ENCODE measurements around the gene TOX4. TPM values are rescaled to one million over a fixed set of nuclear protein-coding genes. Genes with fewer than 3 reads are reported as not detected.
"Not testable (repeated sequence)": the region's sequence is repeated elsewhere in the genome, so short reads cannot be mapped to it uniquely, and the experiment has no call there.

Gene TOX4
- total RNA-seq, 1 donor from 2014 or later: 67.4 TPM

- no peak for TF ChIP-seq CTCF (IDR thresholded peaks at IDR 0.05; ENCODE audit: insufficient read depth, low read length, poor library complexity, severe bottlenecking)
- H3K4me3 ChIP-seq (ENCODE audit: low read depth, low read length): no peak overlapping the region
- peaks cover 25% of the 10 kb centered on the region for H3K27me3 ChIP-seq (ENCODE audit: control insufficient read depth, insufficient read depth, low read length)
- DNase-seq (ENCODE audit: low read depth): no peak
- H3K36me3 ChIP-seq (ENCODE audit: control insufficient read depth, insufficient read depth, low read length): no peaks in the 10 kb centered on the region
These were observed 62.4 kb downstream of the TOX4 start for GRCh38 chr14:21539189-21539940.

GRCh38 chr14:21541413-21542074, 64.5 kb downstream of the TOX4 start:
- Histone ChIP-seq H3K4me3 (ENCODE audit: low read depth, low read length) (no peak overlapping the region), H3K27me3 (ENCODE audit: control insufficient read depth, insufficient read depth, low read length) (peaks cover 9% of the 10 kb centered on the region), H3K36me3 (ENCODE audit: control insufficient read depth, insufficient read depth, low read length) (no peaks in the 10 kb centered on the region)
- no peak for DNase-seq (ENCODE audit: low read depth)
- TF ChIP-seq CTCF (IDR thresholded peaks at IDR 0.05; ENCODE audit: insufficient read depth, low read length, poor library complexity, severe bottlenecking): no peak

GRCh38 chr14:21543521-21543960, 66.5 kb downstream of the TOX4 start:
- no peak for DNase-seq (ENCODE audit: low read depth)
- TF ChIP-seq CTCF (IDR thresholded peaks at IDR 0.05; ENCODE audit: insufficient read depth, low read length, poor library complexity, severe bottlenecking): no peak
- H3K27me3 ChIP-seq (ENCODE audit: control insufficient read depth, insufficient read depth, low read length): peaks cover 3% of the 10 kb centered on the region
- no peak overlapping the region for H3K4me3 ChIP-seq (ENCODE audit: low read depth, low read length)
- no peaks in the 10 kb centered on the region for H3K36me3 ChIP-seq (ENCODE audit: control insufficient read depth, insufficient read depth, low read length)

GRCh38 chr14:21543963-21544362, 67.0 kb downstream of the TOX4 start:
- Histone ChIP-seq H3K4me3 (ENCODE audit: low read depth, low read length) (no peak overlapping the region), H3K36me3 (ENCODE audit: control insufficient read depth, insufficient read depth, low read length) (no peaks in the 10 kb centered on the region), H3K27me3 (ENCODE audit: control insufficient read depth, insufficient read depth, low read length) (peaks cover under 1% of the 10 kb centered on the region)
- DNase-seq (ENCODE audit: low read depth): no peak
- TF ChIP-seq CTCF (IDR thresholded peaks at IDR 0.05; ENCODE audit: insufficient read depth, low read length, poor library complexity, severe bottlenecking): no peak

- not testable (repeated sequence) for DNase-seq (ENCODE audit: low read depth); H3K27me3 ChIP-seq (ENCODE audit: control insufficient read depth, insufficient read depth, low read length)
These were observed 67.6 kb downstream of the TOX4 start for GRCh38 chr14:21544588-21544987.

More at GRCh38 chr14:21544588-21544987, 67.6 kb downstream of the TOX4 start:
- H3K36me3 ChIP-seq (ENCODE audit: control insufficient read depth, insufficient read depth, low read length); H3K4me3 ChIP-seq (ENCODE audit: low read depth, low read length): not testable (repeated sequence)

Other genes starting within 250 kb of the TOX4 start
- gene HNRNPC, start 207.8 kb upstream of the TOX4 start, total RNA-seq: 723 and 773 TPM in 2 replicates
- not detected in 2 replicates for gene RPGRIP1, start 197.1 kb upstream of the TOX4 start, total RNA-seq
- gene SUPT16H, start 93.2 kb upstream of the TOX4 start, total RNA-seq: 74.8 and 77.8 TPM in 2 replicates
- 60.6 and 88.7 TPM in 2 replicates for gene CHD8, start 21.1 kb upstream of the TOX4 start, total RNA-seq
- 27.5 and 29.5 TPM in 2 replicates for gene RAB2B, start 236 bp upstream of the TOX4 start, total RNA-seq
- gene METTL3, start 34.1 kb downstream of the TOX4 start, total RNA-seq: 37.7 and 40.4 TPM in 2 replicates
- gene SALL2, start 49.2 kb downstream of the TOX4 start, total RNA-seq: 14.2 and 17.1 TPM in 2 replicates
- gene OR10G3, start 102.9 kb downstream of the TOX4 start, total RNA-seq: not detected in 2 replicates
- not detected in 2 replicates for gene OR10G2, start 157.7 kb downstream of the TOX4 start, total RNA-seq
- not detected in 2 replicates for gene OR4E2, start 176.6 kb downstream of the TOX4 start, total RNA-seq
- gene OR4E1, start 196.6 kb downstream of the TOX4 start, total RNA-seq: not detected in 2 replicates